Peyer's patch (tissue), 4 donors: ENCODE results near the gene MYO7A.

Source experiments
- POLR2A ChIP-seq, 2 donors: fragments of 450-650 bp; IDR thresholded peaks; one replicate each; pipeline ENCODE4 v1.5.1; 2017; ENCODE audit warnings: antibody characterized with exemption in 2 of 2, mild to moderate bottlenecking in 2 of 2, moderate library complexity in 2 of 2
- TF ChIP-seq, protein P1 (sequence below), 6 experiments: fragments of 450-650 bp in 4 of 6; fragments of 200-600 bp in 2 of 6; sonication (generic) in 1 of 6; IDR thresholded peaks; one replicate each; pipeline ENCODE4 v1.5.1; 2017 to 2019; ENCODE audit warnings: antibody characterized with exemption in 6 of 6, mild to moderate bottlenecking in 3 of 6, moderate library complexity in 1 of 6

- TF ChIP-seq, protein P1, sequence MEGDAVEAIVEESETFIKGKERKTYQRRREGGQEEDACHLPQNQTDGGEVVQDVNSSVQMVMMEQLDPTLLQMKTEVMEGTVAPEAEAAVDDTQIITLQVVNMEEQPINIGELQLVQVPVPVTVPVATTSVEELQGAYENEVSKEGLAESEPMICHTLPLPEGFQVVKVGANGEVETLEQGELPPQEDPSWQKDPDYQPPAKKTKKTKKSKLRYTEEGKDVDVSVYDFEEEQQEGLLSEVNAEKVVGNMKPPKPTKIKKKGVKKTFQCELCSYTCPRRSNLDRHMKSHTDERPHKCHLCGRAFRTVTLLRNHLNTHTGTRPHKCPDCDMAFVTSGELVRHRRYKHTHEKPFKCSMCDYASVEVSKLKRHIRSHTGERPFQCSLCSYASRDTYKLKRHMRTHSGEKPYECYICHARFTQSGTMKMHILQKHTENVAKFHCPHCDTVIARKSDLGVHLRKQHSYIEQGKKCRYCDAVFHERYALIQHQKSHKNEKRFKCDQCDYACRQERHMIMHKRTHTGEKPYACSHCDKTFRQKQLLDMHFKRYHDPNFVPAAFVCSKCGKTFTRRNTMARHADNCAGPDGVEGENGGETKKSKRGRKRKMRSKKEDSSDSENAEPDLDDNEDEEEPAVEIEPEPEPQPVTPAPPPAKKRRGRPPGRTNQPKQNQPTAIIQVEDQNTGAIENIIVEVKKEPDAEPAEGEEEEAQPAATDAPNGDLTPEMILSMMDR (IDR thresholded peaks at IDR 0.05) = no peak
- TF ChIP-seq POLR2A (IDR thresholded peaks at IDR 0.05) = no peak
Observed at GRCh38 chr11:77200351-77201268, 72.6 kb downstream of the MYO7A start.
